Muscle of arm (tissue), 12 donors: ENCODE measurements around the gene EPHA6. TPM values are rescaled to one million over a fixed set of nuclear protein-coding genes. Genes with fewer than 3 reads are reported as not detected.

Experiments used
- DNase-seq: peaks from one replicate; pipeline ENCODE4 v3.0.0-alpha.2; 2013
- polyA plus RNA-seq, 12 donors: library from polyadenylated mRNA; unstranded; fragments of 120-200 nt; gene quantifications; one replicate each; pipeline ENCODE4 v1.2.1, GENCODE V29; 2013; ENCODE audit not compliant: insufficient read length in 12 of 12

Gene EPHA6
- polyA plus RNA-seq, 12 donors, result 0.07 to 1.5 (median 0.23) TPM; not detected in 4

- no peak for DNase-seq
Measured at GRCh38 chr3:97148931-97149330, 334.5 kb downstream of the EPHA6 start.

GRCh38 chr3:97161169-97161568, 346.8 kb downstream of the EPHA6 start:
- DNase-seq, result no peak

GRCh38 chr3:97177242-97177641, 362.8 kb downstream of the EPHA6 start:
- no peak for DNase-seq

GRCh38 chr3:97181704-97182103, 367.3 kb downstream of the EPHA6 start:
- no peak for DNase-seq

GRCh38 chr3:97187771-97188170, 373.4 kb downstream of the EPHA6 start:
- DNase-seq, result no peak

GRCh38 chr3:97189835-97190234, 375.4 kb downstream of the EPHA6 start:
- no peak for DNase-seq

GRCh38 chr3:97197083-97197482, 382.7 kb downstream of the EPHA6 start:
- DNase-seq, result no peak

GRCh38 chr3:97197830-97198229, 383.4 kb downstream of the EPHA6 start:
- no peak for DNase-seq

DNA sequence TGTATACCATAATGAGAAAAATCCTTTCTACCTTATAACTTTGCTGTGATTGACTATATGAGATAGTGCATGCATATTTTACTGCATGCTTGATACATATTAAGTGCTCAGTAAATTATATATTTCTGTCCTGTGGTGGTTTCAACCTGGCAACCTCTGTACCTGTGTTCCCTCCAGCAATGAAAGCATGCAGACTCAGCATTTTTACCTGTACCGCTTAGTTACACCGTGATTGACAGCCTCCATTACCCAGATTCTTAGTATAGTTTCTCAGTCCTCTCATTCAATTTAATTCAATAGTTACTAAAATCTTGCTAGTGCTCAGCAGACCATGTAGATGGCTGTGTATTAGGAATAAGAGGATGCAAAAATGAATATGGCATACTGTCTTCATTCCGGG, 386.0 kb downstream of the EPHA6 start:
- no peak for DNase-seq

DNA sequence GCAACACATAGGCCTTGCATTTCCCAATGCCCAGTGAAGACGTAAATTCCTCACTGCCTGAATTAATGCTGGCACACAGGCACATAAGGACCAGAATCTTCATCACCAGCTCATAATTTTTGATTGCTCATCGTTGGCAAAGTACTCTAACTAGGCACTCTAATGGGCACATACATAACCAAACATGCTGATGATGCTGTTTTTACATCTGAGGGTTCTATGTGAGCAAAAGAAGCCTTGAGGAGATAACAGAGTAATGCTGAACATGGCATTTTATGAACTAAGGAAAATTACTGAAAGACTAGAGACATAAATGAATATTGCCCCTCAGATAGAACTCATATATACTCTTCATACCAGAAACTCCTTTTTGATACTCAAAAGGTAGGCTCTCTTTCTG, 387.4 kb downstream of the EPHA6 start:
- no peak for DNase-seq

- DNase-seq, result no peak
Measured at GRCh38 chr3:97228966-97229365, 414.6 kb downstream of the EPHA6 start.

DNA sequence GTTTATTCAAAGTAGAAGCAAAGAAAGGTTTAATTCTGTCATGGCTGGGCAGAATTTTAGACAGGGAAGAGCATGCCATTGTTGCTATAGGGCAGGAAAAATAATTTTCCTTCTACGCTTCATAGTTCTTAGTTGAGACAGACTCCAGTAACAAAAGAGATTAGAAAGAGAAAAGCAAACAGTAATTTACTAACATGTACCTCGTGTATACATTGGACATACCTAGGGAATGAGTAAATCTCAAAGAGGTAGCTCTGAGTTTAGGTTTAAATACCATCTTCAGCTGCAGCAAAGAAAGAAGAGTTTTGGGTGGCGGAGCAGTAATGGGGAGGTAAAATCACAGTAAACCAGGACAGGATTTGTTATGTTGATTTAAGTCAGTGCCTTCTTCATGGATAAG, 416.1 kb downstream of the EPHA6 start:
- no peak for DNase-seq

GRCh38 chr3:97232393-97233034, 418.1 kb downstream of the EPHA6 start:
- DNase-seq, result no peak

GRCh38 chr3:97235179-97235578, 420.8 kb downstream of the EPHA6 start:
- no peak for DNase-seq

DNA sequence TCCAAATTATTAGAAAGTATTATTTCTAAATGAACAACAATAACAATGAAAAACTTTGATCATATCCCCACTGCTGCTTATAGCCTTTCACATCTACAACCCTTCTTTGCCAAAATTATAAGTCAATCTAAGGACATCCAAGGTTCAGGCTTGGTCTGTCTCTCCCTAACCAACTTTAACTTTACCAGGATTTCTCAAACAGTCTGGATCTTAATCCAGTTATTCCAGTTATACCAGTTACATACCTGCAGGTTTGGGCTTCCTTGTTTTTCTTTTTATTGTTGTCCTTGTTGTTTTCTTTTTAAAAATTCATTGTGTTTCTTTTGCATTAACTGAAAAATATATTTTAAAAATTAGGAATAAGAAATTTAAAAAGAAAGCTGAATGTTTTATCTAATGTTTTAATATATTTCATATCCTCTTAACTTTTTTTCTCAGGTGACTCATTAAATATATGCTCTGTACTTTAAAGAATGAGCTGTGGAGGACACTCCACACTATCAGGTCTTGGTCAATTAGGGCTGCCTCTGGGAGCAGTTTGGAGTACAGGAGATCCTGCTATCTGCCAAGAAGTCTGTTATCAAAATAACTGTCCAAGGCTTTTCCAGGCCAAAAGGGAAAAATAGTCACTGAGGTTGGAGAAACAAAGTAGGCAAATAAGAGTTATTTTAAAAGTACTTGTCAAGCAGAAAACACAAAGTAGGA, 421.4 kb downstream of the EPHA6 start:
- DNase-seq, result no peak

GRCh38 chr3:97241417-97241816, 427.0 kb downstream of the EPHA6 start:
- DNase-seq, result no peak

- no peak for DNase-seq
Measured at GRCh38 chr3:97245201-97245910, 431.0 kb downstream of the EPHA6 start.

GRCh38 chr3:97256060-97256459, 441.7 kb downstream of the EPHA6 start:
- no peak for DNase-seq

DNA sequence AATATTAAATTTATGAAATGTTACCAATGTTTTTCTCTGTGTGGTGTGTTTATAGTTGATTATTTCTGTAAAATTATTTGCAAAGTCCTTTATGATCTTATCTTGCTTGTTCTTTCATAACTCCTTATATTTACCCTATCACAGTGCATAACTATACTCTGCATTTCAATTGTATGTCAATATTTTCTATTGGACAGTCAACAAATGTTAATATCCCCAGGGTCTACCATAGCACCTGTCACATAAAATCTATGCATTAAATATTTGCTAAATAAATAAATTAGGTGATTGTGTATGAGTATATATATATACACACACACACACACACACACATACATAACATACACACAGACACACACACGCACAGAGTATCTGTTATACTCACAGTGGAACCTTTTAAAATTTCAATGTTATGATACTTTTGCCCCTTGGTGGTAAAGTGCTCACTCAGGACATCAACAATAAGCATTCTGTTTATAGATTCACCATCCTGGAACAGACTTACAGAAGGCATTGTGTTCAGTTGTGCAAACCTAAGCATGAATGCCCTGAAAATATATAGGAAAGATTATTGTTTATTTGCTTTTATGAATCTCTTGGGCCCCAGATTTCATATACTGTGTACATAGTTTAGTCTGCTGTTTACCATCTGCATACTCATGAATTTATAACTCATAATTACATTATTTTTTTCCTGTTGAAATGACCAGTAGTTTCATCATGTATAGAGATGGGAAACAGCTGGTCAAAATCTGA, 443.7 kb downstream of the EPHA6 start:
- DNase-seq, result no peak

GRCh38 chr3:97259263-97259662, 444.9 kb downstream of the EPHA6 start:
- no peak for DNase-seq

- DNase-seq, result no peak
Measured at GRCh38 chr3:97264180-97264579, 449.8 kb downstream of the EPHA6 start.
